Tibial nerve (tissue), 4 donors: ENCODE data around the gene NEXN.

Source experiments
- EP300 ChIP-seq, 2 donors: sonication (generic); formaldehyde crosslinking; IDR thresholded peaks; one replicate each; pipeline ENCODE4 v1.6.1; 2017; ENCODE audit warnings: antibody characterized with exemption in 2 of 2, mild to moderate bottlenecking in 1 of 2
- POLR2A ChIP-seq, 2 donors: fragments of 450-650 bp; IDR thresholded peaks; one replicate each; pipeline ENCODE4 v1.6.1; 2017; ENCODE audit warnings: antibody characterized with exemption in 2 of 2, mild to moderate bottlenecking in 2 of 2, moderate library complexity in 2 of 2
- TF ChIP-seq, protein P1 (sequence below), 5 experiments: fragments of 200-600 bp in 3 of 5; fragments of 450-650 bp in 2 of 5; sonication (generic) in 3 of 5; IDR thresholded peaks; one replicate each; pipeline ENCODE4 v1.5.1; 2016 to 2019; ENCODE audit warnings: antibody characterized with exemption in 5 of 5, mild to moderate bottlenecking in 3 of 5, moderate library complexity in 2 of 5

DNA sequence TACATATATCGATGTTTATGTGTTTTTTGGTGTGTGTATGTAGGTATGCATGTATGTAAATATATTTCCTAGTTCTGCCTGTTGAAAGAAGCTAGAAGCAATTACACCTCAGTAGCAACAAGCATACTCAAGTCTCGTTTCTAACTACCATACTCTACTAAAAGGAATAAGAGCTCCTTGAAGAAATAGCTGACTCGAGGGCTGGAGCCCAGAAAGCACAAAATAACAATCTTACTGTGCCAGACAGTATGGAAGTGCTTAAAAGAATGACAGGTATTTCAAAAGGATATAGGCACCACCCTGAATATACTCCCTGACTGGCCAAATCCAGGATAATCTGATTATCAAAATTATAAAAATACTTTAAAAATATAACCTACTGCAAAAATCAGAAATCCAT is 67.3 kb downstream of the NEXN start:
- TF ChIP-seq POLR2A (IDR thresholded peaks at IDR 0.05) (no peak), EP300 (IDR thresholded peaks at IDR 0.05) (no peak)
- TF ChIP-seq, protein P1, sequence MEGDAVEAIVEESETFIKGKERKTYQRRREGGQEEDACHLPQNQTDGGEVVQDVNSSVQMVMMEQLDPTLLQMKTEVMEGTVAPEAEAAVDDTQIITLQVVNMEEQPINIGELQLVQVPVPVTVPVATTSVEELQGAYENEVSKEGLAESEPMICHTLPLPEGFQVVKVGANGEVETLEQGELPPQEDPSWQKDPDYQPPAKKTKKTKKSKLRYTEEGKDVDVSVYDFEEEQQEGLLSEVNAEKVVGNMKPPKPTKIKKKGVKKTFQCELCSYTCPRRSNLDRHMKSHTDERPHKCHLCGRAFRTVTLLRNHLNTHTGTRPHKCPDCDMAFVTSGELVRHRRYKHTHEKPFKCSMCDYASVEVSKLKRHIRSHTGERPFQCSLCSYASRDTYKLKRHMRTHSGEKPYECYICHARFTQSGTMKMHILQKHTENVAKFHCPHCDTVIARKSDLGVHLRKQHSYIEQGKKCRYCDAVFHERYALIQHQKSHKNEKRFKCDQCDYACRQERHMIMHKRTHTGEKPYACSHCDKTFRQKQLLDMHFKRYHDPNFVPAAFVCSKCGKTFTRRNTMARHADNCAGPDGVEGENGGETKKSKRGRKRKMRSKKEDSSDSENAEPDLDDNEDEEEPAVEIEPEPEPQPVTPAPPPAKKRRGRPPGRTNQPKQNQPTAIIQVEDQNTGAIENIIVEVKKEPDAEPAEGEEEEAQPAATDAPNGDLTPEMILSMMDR (IDR thresholded peaks at IDR 0.05): no peak
